GM18519 (cell line): ENCODE results near the gene SRGAP2C.
"Not testable (repeated sequence)": the region's sequence is repeated elsewhere in the genome, so short reads cannot be mapped to it uniquely, and the experiment has no call there.

Experiments
- ATAC-seq: cut with Tn5 transposase; IDR thresholded peaks from one replicate; pipeline ENCODE4 v1.9.1; 2021; ENCODE audit warnings: mild to moderate bottlenecking, moderate library complexity; ENCODE audit not compliant: unreplicated experiment, low FRiP score

Gene SRGAP2C

DNA sequence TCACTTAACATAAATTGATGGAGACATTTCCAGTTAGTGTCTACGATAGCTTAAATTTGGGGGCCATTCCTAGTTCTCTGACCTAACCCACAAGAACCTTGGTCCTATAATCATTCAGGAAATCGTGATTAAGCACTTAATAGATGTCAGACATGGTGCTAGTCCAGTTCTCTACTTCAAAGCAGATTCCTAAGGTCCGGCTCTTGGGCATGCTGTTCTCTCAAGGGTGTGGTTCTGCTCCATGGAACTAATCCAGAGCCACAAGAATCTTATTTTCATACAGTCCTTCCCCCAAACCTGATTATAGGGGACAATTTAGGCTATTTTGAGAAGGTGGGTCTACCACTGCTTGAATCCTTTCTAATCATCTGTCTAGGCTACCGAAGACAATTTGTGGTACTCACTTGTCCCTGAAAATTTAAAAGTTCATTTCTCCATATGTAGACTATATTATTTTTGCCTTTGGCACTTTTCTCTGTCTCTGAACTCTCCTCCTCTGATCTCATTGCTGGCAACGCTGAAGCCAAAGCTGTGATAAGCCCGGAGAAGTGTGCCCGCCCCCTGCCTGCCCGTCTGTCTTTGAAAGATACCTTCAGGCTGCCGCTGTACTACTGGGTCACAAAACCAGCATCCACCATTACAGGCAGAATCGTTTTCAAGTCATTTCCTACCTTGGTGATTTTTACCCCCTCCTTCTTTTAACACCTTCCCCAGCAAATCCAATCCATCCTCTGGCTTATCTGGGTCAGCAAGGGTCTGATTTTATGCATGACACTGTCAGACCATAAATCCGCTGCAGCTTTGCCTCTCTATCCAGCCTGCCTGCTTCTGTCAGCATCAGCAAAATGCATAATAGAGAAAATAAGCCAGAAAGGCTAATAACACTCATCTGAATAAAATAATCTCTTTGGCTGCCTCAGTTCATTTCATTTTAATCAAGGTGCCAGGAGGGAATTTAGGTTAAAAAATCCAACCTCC lies 133.0 kb downstream of the SRGAP2C start:
- not testable (repeated sequence) for ATAC-seq

- ATAC-seq = not testable (repeated sequence)
Observed at GRCh38 chr1:121318687-121319086, 133.9 kb downstream of the SRGAP2C start.

GRCh38 chr1:121321660-121322059 lies 136.9 kb downstream of the SRGAP2C start:
- ATAC-seq = not testable (repeated sequence)

GRCh38 chr1:121324726-121325125 lies 140.0 kb downstream of the SRGAP2C start:
- ATAC-seq = not testable (repeated sequence)

GRCh38 chr1:121332141-121332540 lies 147.4 kb downstream of the SRGAP2C start:
- not testable (repeated sequence) for ATAC-seq

GRCh38 chr1:121332599-121333562 lies 148.1 kb downstream of the SRGAP2C start:
- ATAC-seq = not testable (repeated sequence)

GRCh38 chr1:121337958-121338357 lies 153.2 kb downstream of the SRGAP2C start:
- peak; percentile 79 for ATAC-seq

DNA sequence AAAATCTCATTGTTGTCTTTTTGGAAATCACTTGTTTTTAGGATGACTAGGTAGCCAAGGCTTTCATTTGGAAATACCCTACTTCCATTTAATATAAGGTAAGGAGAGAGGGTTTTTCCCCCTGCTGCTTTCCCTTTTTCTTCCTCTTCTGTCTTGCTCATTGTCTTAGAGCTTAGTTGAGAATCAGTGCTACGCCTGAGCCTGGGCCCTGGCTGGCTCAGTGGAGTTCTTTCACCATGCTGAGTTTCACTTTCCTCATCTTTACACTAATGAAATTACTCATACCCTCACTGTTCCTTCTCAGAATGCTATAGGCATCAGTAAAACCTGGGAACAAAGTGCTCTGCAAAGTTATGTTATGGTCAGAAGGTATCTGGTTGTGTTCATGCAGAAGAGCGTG lies 154.8 kb downstream of the SRGAP2C start:
- ATAC-seq = peak; percentile 55

DNA sequence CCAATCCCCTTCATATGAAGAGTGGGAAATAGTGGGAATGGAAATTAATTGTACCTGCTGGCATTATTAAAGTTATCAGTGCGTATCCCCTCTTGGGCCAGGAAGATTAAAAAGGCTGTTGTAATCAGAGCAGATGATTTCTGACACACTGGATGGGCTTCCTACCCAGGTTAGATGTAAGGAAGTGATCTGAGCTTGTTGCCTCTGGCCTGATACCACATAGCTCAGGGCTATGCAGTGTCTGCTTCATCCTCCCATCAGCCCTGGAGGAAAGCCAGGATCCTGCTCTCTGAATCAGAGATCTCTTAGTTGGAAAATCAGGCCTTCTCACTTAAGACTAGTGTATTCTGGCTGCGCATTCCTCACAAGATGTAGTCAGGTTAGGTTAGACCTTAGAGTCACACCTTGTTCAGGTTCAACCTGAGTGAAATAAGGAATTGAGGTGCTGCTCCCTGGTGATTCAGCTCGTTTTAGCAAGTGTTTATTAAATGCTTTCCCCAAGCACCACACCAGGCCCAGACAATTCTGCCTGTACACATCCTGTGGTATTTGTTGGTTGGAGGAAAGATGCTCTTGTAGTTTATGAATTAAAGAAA lies 158.6 kb downstream of the SRGAP2C start:
- not testable (repeated sequence) for ATAC-seq

DNA sequence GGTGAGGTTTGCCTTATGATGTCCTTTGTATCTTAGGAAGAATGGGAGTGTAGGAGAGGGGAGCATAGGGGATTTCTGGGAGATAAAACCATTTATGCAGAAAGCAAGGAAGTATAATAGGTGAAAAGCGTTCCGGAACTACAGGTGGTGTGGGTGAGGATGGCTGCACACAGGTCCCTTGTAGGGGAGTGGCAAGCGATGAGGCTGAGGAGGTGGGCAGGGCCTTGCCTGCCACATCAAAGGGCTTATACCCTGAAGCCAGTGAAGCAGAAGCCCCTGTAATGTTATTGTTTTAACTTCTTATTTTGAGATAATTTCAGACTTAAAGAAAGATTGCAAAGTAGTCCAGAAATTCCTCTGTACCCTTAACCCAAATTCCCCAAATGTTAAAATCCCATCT lies 159.6 kb downstream of the SRGAP2C start:
- not testable (repeated sequence) for ATAC-seq

GRCh38 chr1:121346654-121347053 lies 161.9 kb downstream of the SRGAP2C start:
- not testable (repeated sequence) for ATAC-seq

- not testable (repeated sequence) for ATAC-seq
Observed at GRCh38 chr1:121347476-121347875, 162.7 kb downstream of the SRGAP2C start.

DNA sequence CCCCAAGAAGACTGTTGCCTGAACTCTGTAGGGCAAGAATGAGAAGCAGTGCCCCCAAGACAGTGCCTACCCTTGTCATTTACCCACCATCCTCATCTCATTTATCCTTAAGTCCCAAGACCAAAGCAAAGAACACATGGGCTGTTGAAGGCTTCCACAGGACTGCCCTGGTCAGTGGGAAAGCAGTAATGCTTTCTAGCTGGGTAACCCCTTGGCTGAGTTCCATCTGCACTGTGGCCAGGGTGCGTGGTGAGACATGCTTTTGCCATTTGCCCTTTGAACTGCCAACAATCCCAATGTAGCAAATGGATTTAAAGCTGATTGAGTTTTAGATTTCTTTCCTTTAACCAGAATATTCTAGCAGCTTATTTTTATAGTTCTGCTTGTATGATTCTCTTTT lies 163.3 kb downstream of the SRGAP2C start:
- not testable (repeated sequence) for ATAC-seq

GRCh38 chr1:121349332-121349967 lies 164.7 kb downstream of the SRGAP2C start:
- ATAC-seq = not testable (repeated sequence)

- not testable (repeated sequence) for ATAC-seq
Observed at GRCh38 chr1:121355711-121356420, 171.1 kb downstream of the SRGAP2C start.

- not testable (repeated sequence) for ATAC-seq
Observed at GRCh38 chr1:121356819-121357218, 172.0 kb downstream of the SRGAP2C start.

- ATAC-seq = not testable (repeated sequence)
Observed at GRCh38 chr1:121360531-121360930, 175.8 kb downstream of the SRGAP2C start.

DNA sequence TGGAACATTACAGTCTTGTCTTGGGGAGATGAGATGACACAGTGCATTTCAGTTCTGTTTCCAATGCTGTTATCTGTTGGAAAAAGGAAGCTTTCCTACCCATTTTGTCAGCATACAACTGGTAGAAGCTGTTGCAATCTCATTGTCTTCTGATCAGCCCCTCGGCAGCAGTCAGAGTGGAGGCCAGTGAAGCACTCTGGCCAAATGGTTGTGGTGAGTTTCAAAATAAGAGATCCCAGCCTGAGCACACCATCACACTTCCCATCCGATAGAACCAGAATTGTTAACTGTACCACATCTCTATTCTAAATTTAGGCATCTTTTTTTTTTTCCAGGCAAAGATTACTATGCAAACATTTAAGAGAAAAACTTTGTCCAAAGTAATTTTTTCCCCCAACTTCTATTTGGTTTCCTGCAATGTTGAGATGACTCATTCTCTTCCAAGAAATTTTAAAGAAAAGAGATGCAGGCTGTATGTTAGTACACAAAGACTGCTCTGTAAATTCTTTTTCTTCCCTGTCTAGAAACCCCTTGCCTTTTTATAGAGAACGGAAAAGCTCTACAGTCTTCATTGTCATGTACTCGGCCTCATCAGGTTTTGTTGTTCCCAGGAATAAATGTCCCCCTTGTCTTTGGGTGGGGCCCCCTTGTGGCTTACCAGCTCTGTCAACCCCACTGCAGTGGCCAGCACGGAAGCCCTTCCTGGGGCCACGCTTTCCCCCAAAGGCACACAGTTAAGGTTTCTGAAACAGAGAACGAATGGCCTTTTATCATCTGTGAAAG lies 176.9 kb downstream of the SRGAP2C start:
- ATAC-seq = not testable (repeated sequence)
